Ishikawa (cell line): Measurements from ENCODE around the gene WDR70.

Experiments
- CEBPB ChIP-seq: IDR thresholded peaks from 2 replicates; pipeline ENCODE4 v1.6.1; 2012
- CREB1 ChIP-seq: IDR thresholded peaks from 2 replicates; pipeline ENCODE4 v1.6.1; 2012; ENCODE audit warnings: low read depth
- EGR1 ChIP-seq: IDR thresholded peaks from 2 replicates; pipeline ENCODE4 v1.6.1; 2012
- EP300 ChIP-seq: IDR thresholded peaks from 2 replicates; pipeline ENCODE4 v1.6.1; 2012; ENCODE audit warnings: borderline replicate concordance
- FOXM1 ChIP-seq: IDR thresholded peaks from 2 replicates; pipeline ENCODE4 v1.6.1; 2012; ENCODE audit warnings: low read depth, borderline replicate concordance
- NFIC ChIP-seq: IDR thresholded peaks from 2 replicates; pipeline ENCODE4 v1.6.1; 2012
- RAD21 ChIP-seq: IDR thresholded peaks from 2 replicates; pipeline ENCODE4 v1.6.1; 2012; ENCODE audit warnings: low read depth
- TAF1 ChIP-seq: IDR thresholded peaks from 2 replicates; pipeline ENCODE4 v1.6.1; 2012; ENCODE audit warnings: low read depth, mild to moderate bottlenecking
- TCF12 ChIP-seq: IDR thresholded peaks from 2 replicates; pipeline ENCODE4 v1.6.1; 2012; ENCODE audit warnings: low read depth
- TEAD4 ChIP-seq: IDR thresholded peaks from 2 replicates; pipeline ENCODE4 v1.6.1; 2012
- YY1 ChIP-seq: IDR thresholded peaks from 2 replicates; pipeline ENCODE4 v1.6.1; 2012; ENCODE audit warnings: low read depth
- ZBTB7A ChIP-seq: IDR thresholded peaks from 2 replicates; pipeline ENCODE4 v1.6.1; 2012; ENCODE audit warnings: low read depth
- TF ChIP-seq, protein P1 (sequence below): IDR thresholded peaks from 2 replicates; pipeline ENCODE4 v1.6.1; 2012
- TF ChIP-seq, protein P2 (sequence below): IDR thresholded peaks from 2 replicates; pipeline ENCODE4 v1.6.1; 2012
- TF ChIP-seq, protein P3 (sequence below): IDR thresholded peaks from 2 replicates; pipeline ENCODE4 v1.6.1; 2012; ENCODE audit warnings: low read depth, mild to moderate bottlenecking

WDR70 gene

DNA sequence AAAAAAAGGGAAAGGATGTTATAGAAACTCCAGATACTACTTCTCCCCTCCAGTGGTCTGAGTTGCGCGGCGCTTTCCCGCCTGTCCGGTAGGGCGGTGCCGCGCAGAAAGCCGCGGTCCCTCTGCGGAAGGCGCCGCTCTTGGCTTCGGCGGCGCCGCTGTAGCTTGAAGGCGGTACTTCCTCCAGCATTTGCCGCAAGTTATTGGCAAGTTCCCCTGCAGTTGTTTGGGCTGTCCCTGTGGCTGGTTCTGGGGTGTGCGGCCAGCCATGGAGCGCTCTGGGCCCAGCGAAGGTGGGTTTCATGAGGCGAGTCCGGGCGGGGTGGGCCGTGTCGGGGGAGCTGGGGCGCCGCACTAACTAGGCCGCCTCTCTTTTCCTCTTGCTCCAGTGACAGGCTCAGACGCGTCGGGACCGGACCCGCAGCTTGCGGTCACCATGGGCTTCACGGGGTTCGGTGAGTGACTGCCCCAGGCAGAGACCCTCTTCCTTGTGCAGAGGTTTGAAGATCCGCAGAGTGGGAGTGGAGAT is at the start of gene WDR70:
Gene WDR70, plus strand, starts transcription at position 219 of the 529 bp plus-strand sequence. Its CDS starts 50 bp downstream, at position 269.
- TF ChIP-seq TCF12 (0 out of 2 replicates have a peak, but pooled peaks have one; percentile 40), NFIC (peak; percentile 50), YY1 (peak; percentile 21; the same call in 1 of the 2 replicates), ZBTB7A (0 out of 2 replicates have a peak, but pooled peaks have one; percentile 36), TAF1 (peak; percentile 73)
- TF ChIP-seq, protein P1, sequence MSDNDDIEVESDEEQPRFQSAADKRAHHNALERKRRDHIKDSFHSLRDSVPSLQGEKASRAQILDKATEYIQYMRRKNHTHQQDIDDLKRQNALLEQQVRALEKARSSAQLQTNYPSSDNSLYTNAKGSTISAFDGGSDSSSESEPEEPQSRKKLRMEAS = peak; percentile 56

- TF ChIP-seq CEBPB (no peak), RAD21 (no peak), CREB1 (no peak), FOXM1 (no peak), NFIC (no peak), TCF12 (no peak), EP300 (no peak), EGR1 (no peak), YY1 (no peak), TEAD4 (no peak), ZBTB7A (no peak), TAF1 (no peak)
- TF ChIP-seq, protein P1 = no peak
- TF ChIP-seq, protein P2, sequence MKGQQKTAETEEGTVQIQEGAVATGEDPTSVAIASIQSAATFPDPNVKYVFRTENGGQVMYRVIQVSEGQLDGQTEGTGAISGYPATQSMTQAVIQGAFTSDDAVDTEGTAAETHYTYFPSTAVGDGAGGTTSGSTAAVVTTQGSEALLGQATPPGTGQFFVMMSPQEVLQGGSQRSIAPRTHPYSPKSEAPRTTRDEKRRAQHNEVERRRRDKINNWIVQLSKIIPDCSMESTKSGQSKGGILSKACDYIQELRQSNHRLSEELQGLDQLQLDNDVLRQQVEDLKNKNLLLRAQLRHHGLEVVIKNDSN = no peak
- TF ChIP-seq, protein P3, sequence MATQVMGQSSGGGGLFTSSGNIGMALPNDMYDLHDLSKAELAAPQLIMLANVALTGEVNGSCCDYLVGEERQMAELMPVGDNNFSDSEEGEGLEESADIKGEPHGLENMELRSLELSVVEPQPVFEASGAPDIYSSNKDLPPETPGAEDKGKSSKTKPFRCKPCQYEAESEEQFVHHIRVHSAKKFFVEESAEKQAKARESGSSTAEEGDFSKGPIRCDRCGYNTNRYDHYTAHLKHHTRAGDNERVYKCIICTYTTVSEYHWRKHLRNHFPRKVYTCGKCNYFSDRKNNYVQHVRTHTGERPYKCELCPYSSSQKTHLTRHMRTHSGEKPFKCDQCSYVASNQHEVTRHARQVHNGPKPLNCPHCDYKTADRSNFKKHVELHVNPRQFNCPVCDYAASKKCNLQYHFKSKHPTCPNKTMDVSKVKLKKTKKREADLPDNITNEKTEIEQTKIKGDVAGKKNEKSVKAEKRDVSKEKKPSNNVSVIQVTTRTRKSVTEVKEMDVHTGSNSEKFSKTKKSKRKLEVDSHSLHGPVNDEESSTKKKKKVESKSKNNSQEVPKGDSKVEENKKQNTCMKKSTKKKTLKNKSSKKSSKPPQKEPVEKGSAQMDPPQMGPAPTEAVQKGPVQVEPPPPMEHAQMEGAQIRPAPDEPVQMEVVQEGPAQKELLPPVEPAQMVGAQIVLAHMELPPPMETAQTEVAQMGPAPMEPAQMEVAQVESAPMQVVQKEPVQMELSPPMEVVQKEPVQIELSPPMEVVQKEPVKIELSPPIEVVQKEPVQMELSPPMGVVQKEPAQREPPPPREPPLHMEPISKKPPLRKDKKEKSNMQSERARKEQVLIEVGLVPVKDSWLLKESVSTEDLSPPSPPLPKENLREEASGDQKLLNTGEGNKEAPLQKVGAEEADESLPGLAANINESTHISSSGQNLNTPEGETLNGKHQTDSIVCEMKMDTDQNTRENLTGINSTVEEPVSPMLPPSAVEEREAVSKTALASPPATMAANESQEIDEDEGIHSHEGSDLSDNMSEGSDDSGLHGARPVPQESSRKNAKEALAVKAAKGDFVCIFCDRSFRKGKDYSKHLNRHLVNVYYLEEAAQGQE = no peak
These were observed 24.0 kb upstream of the WDR70 start for GRCh38 chr5:37355161-37355560.

- TF ChIP-seq RAD21 (no peak), YY1 (no peak), TEAD4 (no peak)
- TF ChIP-seq, protein P1 = no peak
These were observed 8.6 kb upstream of the WDR70 start for GRCh38 chr5:37370550-37370863.

DNA sequence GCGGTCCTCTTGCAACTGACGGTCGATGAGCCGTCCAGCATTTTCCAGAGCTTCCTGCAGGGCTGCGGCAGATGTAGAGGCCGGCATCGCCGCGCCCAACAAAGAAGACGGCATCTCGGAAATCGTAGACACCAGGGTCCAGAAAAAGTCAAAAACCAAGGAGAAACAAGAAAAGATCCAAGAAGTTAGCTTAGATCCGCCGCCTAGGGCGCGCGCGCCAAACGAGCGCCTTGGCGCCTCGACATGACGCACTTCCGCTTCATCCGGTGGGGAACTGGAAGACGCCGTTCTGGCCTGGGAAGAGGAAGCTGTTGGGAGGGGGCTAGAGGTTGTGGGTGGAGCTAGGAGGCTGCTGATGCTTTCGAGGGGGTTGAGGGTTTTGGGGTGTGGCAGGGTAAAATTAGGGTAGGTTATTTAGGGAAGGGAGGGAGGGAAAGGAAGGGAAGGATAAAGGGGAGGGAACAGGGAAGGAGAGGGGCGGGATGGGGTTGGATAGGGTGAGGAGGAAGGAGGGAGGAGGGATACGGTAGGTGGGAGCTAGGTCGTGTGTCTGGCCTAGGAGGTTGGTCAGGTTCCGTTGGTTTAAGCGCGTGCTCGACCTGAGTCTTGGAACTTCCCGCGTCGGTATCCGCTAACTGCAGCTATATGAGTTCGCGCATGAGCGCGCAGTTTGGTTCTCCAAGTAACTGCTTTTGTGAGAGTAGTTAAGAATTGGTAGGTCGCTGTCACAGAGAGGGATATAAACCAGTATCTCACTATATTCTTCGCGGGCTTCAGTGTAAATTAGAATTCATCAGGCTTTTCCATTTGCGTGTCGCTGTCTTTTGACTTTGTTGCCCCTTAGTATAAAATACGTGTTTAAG is 8.0 kb upstream of the WDR70 start, which contains the start of gene NUP155:
Gene NUP155, minus strand, starts transcription at position 243 of the 863 bp plus-strand sequence. Its CDS starts 129 bp downstream, at position 114.
- TF ChIP-seq, protein P1 = peak; percentile 85
- TF ChIP-seq ZBTB7A = no peak
- TF ChIP-seq TEAD4 = no peak
- TF ChIP-seq TAF1 = peak; percentile 81
- peak; percentile 94 for TF ChIP-seq CREB1
- no peak for TF ChIP-seq NFIC
- TF ChIP-seq YY1 = no peak

- no peak for TF ChIP-seq RAD21
- TF ChIP-seq, protein P1 = no peak
These were observed 4.0 kb upstream of the WDR70 start for GRCh38 chr5:37375091-37375490.

- TF ChIP-seq RAD21 = no peak
- TF ChIP-seq TAF1 = no peak
- TF ChIP-seq EP300 = no peak
- no peak for TF ChIP-seq NFIC
- TF ChIP-seq TCF12 = no peak
- no peak for TF ChIP-seq CREB1
- TF ChIP-seq, protein P3 = no peak
- TF ChIP-seq, protein P1 = no peak
These were observed 12.5 kb downstream of the WDR70 start for GRCh38 chr5:37391591-37391990.
